HS-5 (cell line): Measurements from ENCODE around the gene PHOSPHO1.

ENCODE experiments used
- DNase-seq: peaks from one replicate; pipeline ENCODE4 v3.0.0-alpha.2; 2012; ENCODE audit warnings: low read depth

PHOSPHO1 gene

DNA sequence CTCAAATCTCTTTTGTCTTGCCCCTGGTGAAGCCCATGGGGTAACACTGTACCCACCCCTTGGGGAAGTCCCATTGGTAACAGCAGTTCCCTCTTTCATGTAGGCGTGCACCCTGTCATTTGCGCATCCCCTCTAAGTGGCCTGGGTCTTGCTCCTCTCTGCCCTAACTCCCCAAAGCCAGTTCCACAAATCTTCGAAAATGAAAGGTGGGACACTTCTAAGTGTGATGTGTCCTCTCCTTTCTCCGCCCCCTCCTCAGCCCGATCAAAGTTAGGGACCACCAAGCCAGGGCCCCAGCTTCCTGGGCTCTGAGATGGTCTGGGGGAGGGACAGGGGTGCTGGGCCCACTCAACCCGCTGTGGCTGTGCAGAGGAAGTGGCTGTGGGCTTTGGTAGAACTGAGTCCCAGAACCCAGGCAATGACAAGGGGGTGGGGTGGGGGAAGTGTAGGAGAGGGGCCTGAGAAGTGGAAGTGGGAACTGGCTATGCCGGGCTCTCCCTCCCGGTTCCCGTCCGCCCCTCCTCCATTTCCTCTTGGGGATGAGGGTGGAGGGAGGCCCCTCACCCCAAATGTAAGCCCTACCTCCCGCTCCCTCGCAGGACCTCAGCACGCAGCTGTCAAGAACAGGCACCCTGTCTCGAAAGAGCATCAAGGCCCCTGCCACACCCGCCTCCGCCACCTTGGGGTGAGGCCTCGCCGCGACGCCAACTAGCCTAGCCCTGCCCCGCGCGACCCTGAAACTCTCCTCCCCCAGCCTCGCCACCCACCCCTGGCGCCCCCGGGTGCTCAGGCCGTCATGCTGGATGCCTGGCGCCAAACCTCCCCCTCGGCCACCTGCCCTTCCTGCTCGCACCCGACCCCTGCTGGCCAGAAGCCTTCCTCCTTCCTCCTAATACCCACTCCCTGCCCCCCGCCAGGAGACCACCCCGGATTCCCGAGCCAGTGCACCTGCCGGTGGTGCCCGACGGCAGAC lies 11.4 kb downstream of the PHOSPHO1 start:
- DNase-seq = no peak

- DNase-seq = no peak
These were observed 12.8 kb downstream of the PHOSPHO1 start for GRCh38 chr17:49217651-49218413.

DNA sequence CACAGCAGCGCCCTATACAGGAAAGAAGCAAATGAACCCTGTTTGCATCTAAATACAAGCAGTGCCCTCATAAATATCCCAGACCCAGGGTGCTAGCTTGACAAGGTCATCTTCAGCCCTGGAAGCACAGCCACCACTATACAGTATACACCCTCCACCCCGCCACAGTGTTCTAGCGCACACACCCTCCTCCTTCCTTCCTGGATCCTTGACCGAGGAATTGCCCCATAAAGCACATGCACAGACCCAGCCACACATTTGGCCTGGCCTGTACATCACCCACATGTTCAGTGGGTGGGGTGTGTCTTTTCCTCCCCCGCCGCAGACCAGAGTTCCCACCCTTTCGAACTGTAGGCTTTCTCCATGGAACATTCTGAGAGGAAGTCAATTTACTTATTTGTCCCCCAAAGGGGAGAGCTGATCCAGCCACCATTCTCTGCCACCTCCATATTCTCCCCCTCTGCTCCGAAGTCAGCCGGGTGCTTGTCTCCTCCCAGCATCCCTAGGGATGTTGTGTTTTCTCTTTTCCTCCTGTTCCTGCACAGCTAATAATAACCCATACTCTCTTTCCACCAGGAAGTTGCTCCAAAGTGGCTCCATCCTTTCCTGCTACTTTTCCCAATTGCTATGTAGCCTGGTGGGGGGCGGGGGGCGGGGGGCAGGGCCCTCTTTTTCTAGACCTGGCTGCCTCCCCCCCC lies 13.5 kb downstream of the PHOSPHO1 start:
- no peak for DNase-seq

GRCh38 chr17:49216482-49216881 lies 14.1 kb downstream of the PHOSPHO1 start:
- no peak for DNase-seq

DNA sequence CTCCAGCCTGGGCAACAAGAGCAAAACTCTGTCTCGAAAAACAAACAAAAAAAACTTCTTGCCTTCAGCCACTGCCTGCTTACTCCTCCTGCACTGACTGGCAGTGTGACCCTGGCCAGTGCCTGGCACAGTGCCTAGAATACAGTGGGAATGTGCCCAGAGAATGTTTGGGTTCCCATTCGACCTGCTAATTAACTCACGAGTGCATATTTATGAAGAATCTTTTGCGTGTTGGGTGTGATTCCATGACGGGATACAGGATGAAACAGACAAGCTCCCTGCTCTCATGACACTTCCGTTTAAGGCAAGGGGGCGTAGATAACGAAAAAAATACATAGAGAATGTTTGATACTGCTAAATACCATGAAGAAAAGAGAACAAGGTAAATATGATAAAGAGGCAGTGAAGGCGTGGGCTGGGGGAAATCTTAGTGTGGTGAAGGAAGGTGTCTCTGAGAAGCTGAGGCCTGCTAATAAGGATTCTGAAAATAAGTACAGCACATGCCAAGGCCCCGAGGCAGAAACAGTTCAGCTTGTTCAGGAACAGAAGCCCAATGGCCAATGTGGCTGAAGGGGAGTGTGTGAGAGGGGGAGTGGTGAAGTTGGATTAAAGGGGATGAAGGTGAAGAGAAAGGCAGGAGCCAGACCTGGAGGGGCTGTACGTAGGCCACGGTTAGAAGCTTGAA lies 15.8 kb downstream of the PHOSPHO1 start:
- no peak for DNase-seq

- DNase-seq = no peak
These were observed 16.7 kb downstream of the PHOSPHO1 start for GRCh38 chr17:49213847-49214246.

DNA sequence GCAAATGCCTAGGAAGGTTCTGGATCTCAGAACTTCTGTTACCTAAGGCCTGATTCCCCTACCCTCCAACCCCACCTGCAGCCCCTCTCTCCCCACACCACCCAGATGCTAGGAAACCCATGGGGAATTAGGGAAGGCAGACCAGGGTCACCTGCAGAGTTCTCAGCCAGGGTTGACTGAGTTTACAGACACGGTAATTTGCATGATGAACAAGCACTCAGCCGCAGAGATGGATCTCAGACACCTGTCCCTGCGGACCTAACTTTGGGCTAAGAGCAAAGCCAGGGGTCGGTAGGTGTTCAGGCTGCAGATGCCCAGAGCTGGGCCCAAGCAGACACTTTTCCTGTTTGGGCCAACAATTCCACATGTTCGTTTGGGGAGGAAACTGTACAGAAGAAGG lies 17.2 kb downstream of the PHOSPHO1 start:
- no peak for DNase-seq

DNA sequence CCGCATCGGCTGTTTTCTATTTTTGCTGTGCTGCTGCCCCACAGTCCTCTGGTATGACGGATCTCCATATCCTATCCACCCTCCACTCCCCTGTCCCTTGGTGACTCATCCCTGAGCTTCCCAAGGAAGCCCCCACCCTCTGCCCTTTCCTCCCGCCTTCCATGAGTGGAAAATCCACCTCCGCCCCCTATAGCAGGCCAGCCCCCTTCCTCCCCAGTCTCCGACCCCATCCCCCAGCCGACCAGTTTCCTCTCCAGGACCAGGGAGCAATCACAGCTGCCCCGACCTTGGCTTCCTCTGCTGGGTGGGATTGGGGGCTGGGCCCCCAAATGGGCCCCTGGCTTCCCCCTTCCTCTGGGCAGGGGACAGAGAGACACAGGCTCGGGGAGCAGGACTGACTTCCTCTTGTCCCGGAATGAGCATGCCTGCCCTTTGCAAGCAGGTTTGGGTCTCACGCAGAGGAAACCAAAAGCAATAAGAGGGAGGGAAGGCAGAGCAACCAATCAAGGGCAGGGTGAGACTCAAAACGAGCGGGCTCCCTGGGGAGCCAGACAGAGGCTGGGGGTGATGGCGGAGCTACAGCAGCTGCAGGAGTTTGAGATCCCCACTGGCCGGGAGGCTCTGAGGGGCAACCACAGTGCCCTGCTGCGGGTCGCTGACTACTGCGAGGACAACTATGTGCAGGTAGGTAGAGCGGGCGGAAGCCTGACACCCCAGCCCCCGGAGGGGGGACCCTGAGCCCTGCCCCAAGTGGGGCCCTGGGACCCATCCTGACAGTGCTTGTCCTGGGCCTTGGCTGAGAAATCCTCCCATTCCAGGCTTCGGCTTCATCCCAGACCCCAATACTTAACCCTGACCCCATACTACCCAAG lies 20.2 kb downstream of the PHOSPHO1 start, which contains the start of the genes ABI3 and GNGT2:
Gene ABI3, plus strand, starts transcription at position 550 of the 872 bp plus-strand sequence. Its CDS starts 18 bp downstream, at position 568.
Gene GNGT2, minus strand, starts transcription at position 417 of the 872 bp plus-strand sequence. CDS start 3,152 bp downstream, outside the sequence.
- DNase-seq = no peak

GRCh38 chr17:49209061-49209571 lies 21.5 kb downstream of the PHOSPHO1 start:
- no peak for DNase-seq

GRCh38 chr17:49204516-49204915 lies 26.1 kb downstream of the PHOSPHO1 start:
- DNase-seq = no peak

- no peak for DNase-seq
These were observed 26.8 kb downstream of the PHOSPHO1 start for GRCh38 chr17:49203796-49204195.

GRCh38 chr17:49201481-49201927 lies 29.1 kb downstream of the PHOSPHO1 start:
- DNase-seq = no peak

- no peak for DNase-seq
These were observed 30.0 kb downstream of the PHOSPHO1 start for GRCh38 chr17:49200423-49201083.

DNA sequence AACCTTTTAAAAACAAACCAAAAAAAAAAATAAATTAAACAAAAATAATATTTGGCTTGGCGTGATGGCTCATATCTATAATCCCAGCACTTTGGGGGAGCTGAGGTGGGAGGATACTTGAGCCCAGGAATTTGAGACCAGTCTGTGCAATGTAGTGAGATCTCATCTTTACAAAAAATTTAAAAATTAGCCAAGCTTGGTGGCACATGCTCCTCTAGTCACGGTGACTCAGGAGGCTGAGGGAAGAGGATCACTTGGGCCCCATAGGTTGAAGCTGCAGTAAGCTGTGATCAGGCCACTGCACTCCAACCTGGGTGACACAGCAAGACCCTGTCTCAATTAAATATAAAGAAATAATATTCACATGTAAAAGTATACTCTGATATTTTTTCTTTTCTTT lies 32.4 kb downstream of the PHOSPHO1 start:
- DNase-seq = no peak

GRCh38 chr17:49197346-49197998 lies 33.1 kb downstream of the PHOSPHO1 start:
- DNase-seq = no peak

DNA sequence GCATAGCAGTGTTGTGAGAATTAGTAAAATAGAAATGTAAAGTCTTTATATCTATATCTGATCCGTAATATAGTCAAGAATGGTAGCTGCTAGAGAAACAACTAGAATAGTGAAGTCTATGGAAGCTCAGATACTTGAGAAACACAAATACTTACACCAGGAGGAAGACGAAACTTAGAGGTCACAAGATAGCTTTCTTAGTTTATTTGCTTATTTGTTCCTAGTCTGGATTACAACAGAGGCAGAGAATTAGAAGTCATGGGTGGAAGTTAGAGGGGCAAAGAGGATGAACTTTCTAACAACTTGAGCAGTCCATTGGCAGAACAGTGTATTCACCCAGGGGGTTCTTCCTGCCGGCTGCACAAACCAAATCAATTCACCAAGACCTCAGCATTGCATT lies 34.1 kb downstream of the PHOSPHO1 start:
- DNase-seq = no peak

DNA sequence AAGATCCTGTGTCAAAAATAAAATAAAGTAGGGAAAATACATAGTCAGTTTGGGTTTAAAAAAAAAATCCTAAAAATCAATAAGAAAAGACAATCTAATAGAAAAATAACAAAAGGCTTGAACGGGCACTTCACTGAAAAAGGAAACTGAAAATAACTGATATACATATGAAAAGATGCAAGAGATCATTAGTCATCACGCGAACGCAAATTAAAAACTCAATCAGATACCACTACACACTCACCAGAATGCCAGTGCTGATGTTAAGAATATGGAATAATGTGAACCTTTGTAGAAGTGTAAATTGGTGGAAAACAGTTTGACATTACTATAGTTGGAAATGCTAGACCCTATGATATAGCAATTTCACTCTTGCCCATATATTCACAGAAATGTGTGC lies 34.8 kb downstream of the PHOSPHO1 start:
- DNase-seq = no peak

GRCh38 chr17:49194297-49194607 lies 36.3 kb downstream of the PHOSPHO1 start:
- no peak for DNase-seq
